HepG2 (cell line): ENCODE measurements around the gene PCDHGA11. TPM values are rescaled to one million over a fixed set of nuclear protein-coding genes. Genes with fewer than 3 reads are reported as not detected.
A peak's percentile ranks its signal among the peaks of the same experiment; 100 is the strongest.
"Not testable (repeated sequence)": the region's sequence is repeated elsewhere in the genome, so short reads cannot be mapped to it uniquely, and the experiment has no call there.

ENCODE experiments used
- ATAC-seq: fragments of 200-7000 bp; cut with Tn5 transposase; 3 replicates; pipeline ENCODE4 v1.9.1; 2020; ENCODE audit warnings: mild to moderate bottlenecking, moderate library complexity
- BruUV-seq: library from RNA; stranded (reverse); fragments of 400-500 nt; replicated peaks from 2 replicates; lab custom pipeline; 2021; lab: Mats Ljungman, UMichigan
- CTCF ChIA-PET: fragments of 300-600 bp; formaldehyde crosslinking; extraction: SDS; loops from one replicate; lab custom pipeline; 2021; ENCODE audit warnings: low total read pairs, inconsistent platforms, low intra/inter-chr PET ratio; lab: Yijun Ruan, JAX
- POLR2A ChIA-PET: fragments of 350-600 bp; sonication (Branson Sonifier 250); formaldehyde crosslinking; loops from one replicate; lab custom pipeline; 2020; ENCODE audit warnings: antibody characterized with exemption, inconsistent platforms; lab: Yijun Ruan, JAX
- DNase-seq: peaks from one replicate; pipeline ENCODE4 v3.0.0-alpha.2; 2015; ENCODE audit warnings: low spot score
- FAIRE-seq: peaks from 3 replicates; lab custom pipeline; 2011; peaks lifted over from hg19 to GRCh38; lab: Jason Lieb, UNC
- H2AFZ ChIP-seq: one replicate; pipeline ENCODE4 v1.6.1; 2011; ENCODE audit warnings: low read length, inconsistent platforms
- H3K27ac ChIP-seq: fragments of 300-600 bp; 3 replicates; pipeline ENCODE4 v1.8.0; 2011; ENCODE audit warnings: mixed run types, mild to moderate bottlenecking, mixed read lengths, low read length, inconsistent platforms; ENCODE audit not compliant: insufficient read depth; ENCODE audit errors: extremely low read length
- H3K27me3 ChIP-seq, 2 experiments: fragments of 200-600 bp in 1 of 2; 2 replicates in 1 of 2; 3 replicates in 1 of 2; pipeline versions ENCODE4 v1.6.0 to v1.8.0; 2011; ENCODE audit warnings: low read length in 2 of 2, mild to moderate bottlenecking in 2 of 2, moderate library complexity in 2 of 2, inconsistent platforms in 1 of 2; ENCODE audit not compliant: insufficient read depth in 2 of 2, control insufficient read depth in 1 of 2
- H3K36me3 ChIP-seq, 2 experiments: fragments of 200-600 bp in 1 of 2; replicated peaks in 1 of 2; 2 replicates in 1 of 2; 3 replicates in 1 of 2; pipeline versions ENCODE4 v1.5.1 to v1.8.0; 2011; ENCODE audit warnings: low read length in 2 of 2, inconsistent platforms in 1 of 2; ENCODE audit not compliant: insufficient read depth in 2 of 2, control insufficient read depth in 1 of 2
- H3K4me1 ChIP-seq: 2 replicates; pipeline ENCODE4 v1.5.1; 2012; ENCODE audit warnings: low read length, inconsistent platforms; ENCODE audit not compliant: insufficient read depth
- H3K4me2 ChIP-seq: 2 replicates; pipeline ENCODE4 v1.6.0; 2011; ENCODE audit warnings: low read depth, low read length, inconsistent platforms
- H3K4me3 ChIP-seq, 3 experiments: fragments of 200-600 bp in 1 of 3; sonication (generic), shearing (Covaris generic) in 1 of 3; replicated peaks in 1 of 3; 2 replicates each; pipeline ENCODE4 v1.5.1; 2011 to 2016; ENCODE audit warnings: low read length in 3 of 3, inconsistent platforms in 2 of 3, low read depth in 2 of 3, mild to moderate bottlenecking in 2 of 3, control low read depth in 1 of 3, mixed read lengths in 1 of 3; ENCODE audit not compliant: insufficient read depth in 1 of 3
- H3K79me2 ChIP-seq: one replicate; pipeline ENCODE4 v1.6.1; 2011; ENCODE audit warnings: low read length, inconsistent platforms; ENCODE audit not compliant: insufficient read depth
- H3K9ac ChIP-seq: 2 replicates; pipeline ENCODE4 v1.6.0; 2011; ENCODE audit warnings: mild to moderate bottlenecking, low read depth, low read length, inconsistent platforms; ENCODE audit not compliant: insufficient read depth
- H3K9me3 ChIP-seq: 2 replicates; pipeline ENCODE4 v1.5.1; 2012; ENCODE audit warnings: mild to moderate bottlenecking, low read length
- H4K20me1 ChIP-seq: 2 replicates; pipeline ENCODE4 v1.6.0; 2011; ENCODE audit warnings: inconsistent platforms, mild to moderate bottlenecking, low read length, moderate library complexity; ENCODE audit not compliant: insufficient read depth
- CTCF ChIP-seq: sonication (generic); formaldehyde crosslinking; IDR thresholded peaks from 2 replicates; pipeline ENCODE4 v1.5.0; 2020; ENCODE audit warnings: mild to moderate bottlenecking, missing genetic modification reagents, moderate library complexity
- WGBS: methylation state at CpG from one replicate; pipeline ENCODE4 v1.1.6; 2017; ENCODE audit warnings: low lambda C conversion rate; 5-methylcytosine and 5-hydroxymethylcytosine counted together
- in situ Hi-C: cut with HindIII; loops from 2 replicates; pipeline ENCODE4 v1.10.0; 2017; ENCODE audit warnings: low pct_unique_long_range_greater_than_20kb; ENCODE audit not compliant: extremely low pct_ligation_motif_present
- intact Hi-C: fragments of 100-400 bp; cut with micrococcal nuclease; formaldehyde crosslinking; loops from one replicate; pipeline ENCODE4 v1.10.0; 2022; ENCODE audit not compliant: unreplicated experiment
- polyA plus RNA-seq, 8 experiments: library from polyadenylated mRNA; depleted of rRNA in 3 of 8; stranded (reverse) in 7 of 8; unstranded in 1 of 8; fragments of >200 nt; fragmentation: Illumina TruSeq in 4 of 8; extraction: Trizol in 4 of 8; gene quantifications; 2 replicates each; pipeline versions ENCODE4 v1.2.1 to v1.2.3, GENCODE V29; 2011 to 2016; ENCODE audit warnings: low read depth in 4 of 8, missing spikeins in 1 of 8, mixed read lengths in 1 of 8; ENCODE audit not compliant: insufficient read depth in 1 of 8
- total RNA-seq, 5 experiments: library from RNA; depleted of rRNA; stranded (reverse); fragments of >200 nt; fragmentation: Illumina TruSeq; extraction: Trizol; gene quantifications; 2 replicates each; pipeline ENCODE4 v1.2.3, GENCODE V29; 2016; ENCODE audit warnings: low read depth in 1 of 5

The PCDHGA11 gene
- total and polyA plus RNA-seq, 2 of the 13 experiments (the other 11 are each of a cell fraction or from before 2014, with no cell fraction given), result 0.04 to 0.24 TPM

- BruUV-seq, H3K4me3 ChIP-seq, ATAC-seq, H3K27me3 ChIP-seq, FAIRE-seq, H3K9ac ChIP-seq, intact Hi-C loops, in situ Hi-C loops, DNase-seq, H3K4me1 ChIP-seq, H4K20me1 ChIP-seq, H3K4me2 ChIP-seq, H3K36me3 ChIP-seq, POLR2A ChIA-PET, H2AFZ ChIP-seq, CTCF ChIA-PET, H3K79me2 ChIP-seq, H3K27ac ChIP-seq: not testable (repeated sequence)
- 82% methylated on average over 23 of the region's 53 CpGs for WGBS
- H3K9me3 ChIP-seq, result peaks cover 51% of the 10 kb centered on the region
Measured at GRCh38 chr5:141394401-141395187, 26.3 kb upstream of the PCDHGA11 start.

GRCh38 chr5:141397756-141398551 is 22.9 kb upstream of the PCDHGA11 start, which contains the start of gene PCDHGB5:
Gene PCDHGB5, plus strand, starts transcription at chr5:141397947. Its CDS starts 181 bp downstream, at chr5:141398128.
- H3K79me2 ChIP-seq, CTCF ChIA-PET, FAIRE-seq, H3K4me3 ChIP-seq, H3K4me1 ChIP-seq, H2AFZ ChIP-seq, BruUV-seq, H4K20me1 ChIP-seq, H3K36me3 ChIP-seq, H3K9ac ChIP-seq, DNase-seq, H3K27me3 ChIP-seq, in situ Hi-C loops, H3K27ac ChIP-seq, H3K4me2 ChIP-seq, POLR2A ChIA-PET, intact Hi-C loops: not testable (repeated sequence)
- peak; percentile 70 for ATAC-seq
- H3K9me3 ChIP-seq, result peaks cover 41% of the 10 kb centered on the region
- 49% methylated on average over 26 of the region's 43 CpGs for WGBS
- 0 out of 2 replicates have a peak, but pooled peaks have one; percentile 3 for TF ChIP-seq CTCF (CRISPR knock-in tag)
